GM19193 (cell line): ENCODE data around the gene EXOSC5.

Experiments used
- POLR2A ChIP-seq: IDR thresholded peaks from 4 replicates; pipeline ENCODE4 v1.6.1; 2011; ENCODE audit not compliant: insufficient read depth, insufficient read length; ENCODE audit errors: extremely low read depth

Gene EXOSC5

GRCh38 chr19:41397086-41398049 lies at the start of gene EXOSC5, which contains the start of gene BCKDHA:
TSS of gene EXOSC5 (minus strand) at chr19:41397359. CDS start at chr19:41397328, 31 bp downstream.
TSS of gene BCKDHA (plus strand) at chr19:41397818. CDS start at chr19:41397828, 10 bp downstream.
- TF ChIP-seq POLR2A: peak; percentile 68

- TF ChIP-seq POLR2A: no peak
Measured at GRCh38 chr19:41445575-41445974, 48.4 kb upstream of the EXOSC5 start.

GRCh38 chr19:41443813-41444455 lies 46.8 kb upstream of the EXOSC5 start:
- TF ChIP-seq POLR2A: no peak

DNA sequence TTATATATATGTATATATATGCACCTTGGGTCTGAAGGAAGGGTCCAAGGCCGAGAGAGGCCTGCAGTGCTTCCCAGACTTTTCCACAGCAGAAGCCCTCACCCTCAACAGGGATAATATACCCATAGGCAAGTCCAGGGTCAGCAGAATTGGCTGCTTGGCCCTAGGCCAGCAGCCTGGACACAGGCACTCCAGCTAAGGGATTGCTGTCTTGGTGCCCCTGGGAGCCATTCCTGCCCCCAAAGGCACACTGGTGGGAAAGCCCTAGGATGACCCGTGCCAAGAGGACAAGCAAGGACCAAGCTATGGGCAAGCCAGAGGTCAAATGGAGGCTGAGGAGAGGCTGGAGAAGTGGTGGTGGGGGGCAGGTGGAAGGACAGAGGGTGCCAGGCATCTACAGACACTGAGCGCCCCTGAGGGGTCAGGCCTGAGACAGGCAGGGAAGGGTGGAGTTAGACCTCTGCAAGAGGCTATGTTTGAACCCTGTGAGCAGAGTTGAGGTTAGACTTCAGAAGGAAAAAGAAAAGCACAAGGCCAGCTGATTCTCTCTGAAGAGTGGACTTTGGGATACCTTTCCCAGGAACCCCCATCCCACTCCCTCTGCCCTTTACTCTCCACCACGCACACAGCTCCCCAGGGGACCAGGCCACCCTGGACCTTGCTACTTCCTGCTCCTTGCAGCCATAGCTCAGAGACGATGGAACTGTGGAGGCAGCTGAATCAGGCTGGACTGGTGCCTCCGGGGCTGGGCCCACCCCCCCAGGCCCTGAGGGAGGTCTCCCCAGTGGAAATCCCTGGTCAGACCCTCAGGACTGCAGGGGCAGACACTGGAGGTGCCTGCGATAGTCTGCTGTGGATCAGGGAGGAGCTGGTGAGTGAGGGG lies 45.6 kb upstream of the EXOSC5 start, which contains the start of gene ERICH4:
Gene ERICH4, plus strand, starts transcription at position 684 of the 883 bp plus-strand sequence. Its CDS starts 14 bp downstream, at position 698.
- no peak for TF ChIP-seq POLR2A

DNA sequence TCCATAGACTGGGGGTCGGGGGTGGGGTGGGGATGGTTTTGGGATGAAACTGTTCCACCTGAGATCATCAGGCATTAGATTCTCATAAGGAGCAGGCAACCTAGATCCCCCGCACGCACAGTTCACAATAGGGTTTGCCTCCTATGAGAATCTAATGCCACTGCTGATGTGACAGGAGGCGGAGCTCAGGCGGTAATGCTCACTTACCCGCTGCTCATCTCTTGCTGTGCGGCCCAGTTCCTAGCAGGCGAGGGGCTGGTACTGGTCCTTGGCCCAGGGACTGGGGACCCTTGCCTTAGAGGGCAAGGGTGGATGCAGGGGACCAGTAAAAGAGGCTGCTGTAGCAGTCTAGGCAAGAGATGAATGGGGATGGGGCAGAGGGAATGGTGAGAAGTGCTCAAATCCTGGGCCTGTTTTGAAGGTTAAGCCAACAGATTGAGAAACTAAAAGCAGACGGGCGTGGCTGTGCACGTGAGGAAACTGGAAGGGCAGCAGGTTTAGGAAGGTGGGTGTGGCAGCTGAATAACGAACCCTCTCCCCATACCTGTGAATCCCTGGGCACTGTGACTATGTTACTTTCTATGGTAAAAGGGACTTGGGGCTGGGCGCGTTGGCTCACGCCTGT lies 44.3 kb upstream of the EXOSC5 start:
- no peak for TF ChIP-seq POLR2A

DNA sequence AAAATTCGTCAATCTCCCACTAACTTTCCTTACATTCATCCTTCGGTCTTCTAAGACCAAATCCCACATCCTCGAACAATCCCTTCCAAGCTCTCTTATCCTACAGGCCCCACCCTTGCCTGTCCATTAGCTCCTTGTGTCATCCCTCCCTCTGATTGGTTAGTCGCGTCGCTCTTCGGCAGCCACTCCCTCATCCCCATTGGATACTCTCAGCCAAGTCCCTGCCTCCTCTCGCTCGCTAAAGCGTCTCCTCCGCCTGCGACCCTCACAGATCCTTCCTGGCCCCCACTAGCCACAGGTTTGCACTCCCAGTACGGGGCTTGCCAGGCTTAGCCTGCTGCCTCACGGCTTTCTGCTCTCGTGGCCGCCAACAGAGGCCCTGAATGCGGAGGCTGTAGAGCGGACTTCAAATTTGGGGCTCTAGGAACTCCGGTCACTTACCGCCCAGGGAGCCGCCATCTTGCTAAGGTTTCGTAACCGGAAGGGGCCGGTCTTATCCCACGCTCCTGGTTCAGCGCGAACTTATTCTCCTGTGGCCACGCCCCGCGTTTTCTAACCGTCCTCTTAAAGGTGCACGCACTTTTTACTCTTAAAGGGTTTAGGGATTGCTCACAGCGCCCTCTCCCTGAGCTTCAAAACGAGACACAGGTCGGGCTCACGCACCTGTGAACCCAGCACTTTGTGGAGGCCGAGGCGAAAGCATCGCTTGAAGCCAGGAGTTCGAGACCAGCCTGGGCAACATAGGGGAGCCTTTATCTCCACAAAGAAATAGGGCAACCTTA lies 42.5 kb upstream of the EXOSC5 start, which contains the start of gene DMAC2:
Gene DMAC2, minus strand, starts transcription at position 472 of the 782 bp plus-strand sequence. Its CDS starts 13 bp downstream, at position 459.
- TF ChIP-seq POLR2A: peak; percentile 88

- no peak for TF ChIP-seq POLR2A
Measured at GRCh38 chr19:41437944-41438574, 40.9 kb upstream of the EXOSC5 start.

GRCh38 chr19:41436674-41436951 lies 39.5 kb upstream of the EXOSC5 start:
- TF ChIP-seq POLR2A: no peak

DNA sequence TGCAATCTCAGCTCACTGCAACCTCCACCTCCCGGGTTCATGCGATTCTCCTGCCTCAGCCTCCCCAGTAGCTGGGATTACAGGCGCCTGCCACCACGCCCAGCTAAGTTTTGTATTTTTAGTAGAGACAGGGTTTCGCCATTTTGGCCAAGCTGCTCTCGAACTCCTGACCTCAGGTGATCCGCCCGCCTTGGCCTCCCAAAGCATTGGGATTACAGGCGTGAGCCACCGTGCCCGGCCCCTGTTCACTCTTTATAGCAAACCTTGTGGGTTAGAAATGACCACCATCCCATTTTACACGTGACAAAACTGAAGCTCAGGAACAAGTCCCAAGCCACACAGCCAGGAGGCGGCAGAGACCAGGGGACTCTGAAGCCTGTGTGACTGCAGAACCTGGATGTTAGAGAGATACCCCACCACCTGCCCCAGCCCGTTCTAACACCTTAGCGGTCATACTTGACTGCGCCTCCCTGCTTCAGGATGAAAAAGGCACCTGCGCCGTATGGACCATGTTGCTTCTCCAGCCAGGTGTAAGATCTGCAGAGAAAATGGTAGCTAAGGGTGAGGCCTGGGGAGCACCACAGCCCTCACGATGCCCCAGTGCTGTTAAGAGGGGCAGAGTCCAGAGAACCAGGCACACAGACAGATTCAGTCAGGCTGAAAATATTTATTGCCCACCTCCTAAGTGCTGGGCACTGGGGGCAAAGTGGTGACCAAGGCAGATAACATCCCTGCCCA lies 38.9 kb upstream of the EXOSC5 start:
- TF ChIP-seq POLR2A: no peak

DNA sequence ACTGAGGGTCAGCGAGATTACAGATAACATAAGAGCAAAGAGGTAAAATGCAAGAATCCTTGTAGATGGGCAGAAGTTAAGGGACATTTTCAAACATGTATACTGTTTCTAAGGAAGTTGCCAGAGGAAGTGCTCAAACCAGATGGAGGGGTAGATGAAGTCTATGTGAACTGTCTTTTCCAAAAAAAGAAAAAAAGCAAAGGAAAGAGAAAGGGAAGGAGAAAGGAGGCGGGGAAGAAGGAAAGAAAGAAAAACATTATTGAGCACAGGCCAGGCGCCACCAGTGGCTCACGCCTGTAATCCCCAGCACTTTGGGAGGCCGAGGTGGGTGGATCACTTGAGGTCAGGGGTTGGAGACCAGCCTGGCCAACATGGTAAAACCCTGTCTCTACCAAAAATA lies 37.3 kb upstream of the EXOSC5 start:
- no peak for TF ChIP-seq POLR2A

DNA sequence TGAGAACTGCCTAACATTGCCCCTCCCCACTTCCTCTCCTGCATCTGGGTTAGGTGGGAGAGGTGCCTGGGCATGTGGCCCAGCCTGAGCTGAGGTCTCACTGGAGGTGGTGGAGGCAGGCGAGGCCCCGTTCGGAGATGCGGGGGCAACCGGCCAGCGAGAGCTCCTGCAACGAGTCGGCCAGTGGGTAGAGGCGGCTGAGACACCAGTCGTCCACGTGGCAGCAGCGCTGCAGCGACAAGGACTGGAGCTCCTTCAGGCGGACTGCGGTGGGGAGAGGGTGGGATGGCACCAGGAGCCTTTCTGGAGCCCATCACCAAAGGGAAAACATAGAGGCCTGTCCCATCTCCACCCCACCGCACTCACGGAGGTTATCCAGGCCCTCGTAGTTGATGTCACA lies 36.0 kb upstream of the EXOSC5 start:
- no peak for TF ChIP-seq POLR2A
